Brain microvascular endothelial cell (primary cell): ENCODE results near the gene CCDC12.

ENCODE experiments used
- DNase-seq: peaks from one replicate; pipeline ENCODE4 v3.0.0-alpha.2; 2020
- H3K27ac ChIP-seq: fragments of 250-450 bp; sonication (Bioruptor Pico); 2 replicates; pipeline ENCODE4 v1.5.1; 2020; ENCODE audit warnings: mild to moderate bottlenecking, moderate library complexity
- H3K27me3 ChIP-seq: fragments of 250-450 bp; sonication (Bioruptor Pico); replicated peaks from 2 replicates; pipeline ENCODE4 v1.5.1; 2020; ENCODE audit warnings: mild to moderate bottlenecking
- H3K36me3 ChIP-seq: fragments of 250-450 bp; sonication (Bioruptor Pico); replicated peaks from 2 replicates; pipeline ENCODE4 v1.5.1; 2020; ENCODE audit warnings: mild to moderate bottlenecking
- H3K4me3 ChIP-seq: 2 replicates; pipeline ENCODE4 v1.5.1; 2011; ENCODE audit warnings: low read depth, mild to moderate bottlenecking, control low read depth, low read length, moderate library complexity
- in situ Hi-C: cut with HindIII; loops from 2 replicates; pipeline ENCODE4 v1.10.0; 2017; ENCODE audit warnings: low sequenced_read_pairs, low pct_ligation_motif_present
- TF ChIP-seq, protein P1 (sequence below): IDR thresholded peaks from 2 replicates; pipeline ENCODE4 v1.5.1; 2011; ENCODE audit warnings: low read depth, mild to moderate bottlenecking, moderate library complexity, low read length, control low read depth, inconsistent platforms; ENCODE audit errors: missing control alignments

The CCDC12 gene

DNA sequence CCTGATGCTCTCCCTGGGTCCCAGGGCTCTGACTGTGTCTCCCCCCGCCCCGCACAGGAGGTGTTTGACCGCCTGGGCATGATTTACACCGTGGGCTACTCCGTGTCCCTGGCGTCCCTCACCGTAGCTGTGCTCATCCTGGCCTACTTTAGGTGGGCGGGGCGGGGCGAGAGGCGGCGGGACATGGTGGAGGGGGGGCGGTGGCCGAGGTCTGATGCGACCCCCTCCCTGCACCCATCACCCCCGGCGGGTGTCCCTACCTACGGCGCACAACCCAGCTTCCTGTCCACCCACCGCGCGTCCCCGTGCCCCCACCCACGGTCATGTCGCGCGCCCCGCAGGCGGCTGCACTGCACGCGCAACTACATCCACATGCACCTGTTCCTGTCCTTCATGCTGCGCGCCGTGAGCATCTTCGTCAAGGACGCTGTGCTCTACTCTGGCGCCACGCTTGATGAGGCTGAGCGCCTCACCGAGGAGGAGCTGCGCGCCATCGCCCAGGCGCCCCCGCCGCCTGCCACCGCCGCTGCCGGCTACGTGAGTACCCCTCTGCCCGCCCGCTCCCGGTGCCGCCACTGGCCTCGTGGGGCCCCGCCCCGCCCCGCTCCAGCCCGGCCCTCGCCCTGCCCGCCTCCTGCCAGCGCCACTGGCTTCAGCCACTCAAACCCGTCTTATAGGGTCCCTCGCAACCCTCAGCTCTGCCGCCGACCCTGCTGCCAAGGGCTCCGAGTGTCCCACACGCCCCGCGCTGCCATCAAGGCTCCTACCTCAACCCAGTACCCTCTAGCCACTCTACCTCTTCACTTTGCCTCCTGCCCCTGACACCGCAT, 78.0 kb downstream of the CCDC12 start:
- no peak for DNase-seq
- Histone ChIP-seq H3K27ac (no peak overlapping the region), H3K4me3 (no peak overlapping the region), H3K36me3 (no peaks in the 10 kb centered on the region), H3K27me3 (no peaks in the 10 kb centered on the region)
- in situ Hi-C loops: no loop called here
- TF ChIP-seq, protein P1, sequence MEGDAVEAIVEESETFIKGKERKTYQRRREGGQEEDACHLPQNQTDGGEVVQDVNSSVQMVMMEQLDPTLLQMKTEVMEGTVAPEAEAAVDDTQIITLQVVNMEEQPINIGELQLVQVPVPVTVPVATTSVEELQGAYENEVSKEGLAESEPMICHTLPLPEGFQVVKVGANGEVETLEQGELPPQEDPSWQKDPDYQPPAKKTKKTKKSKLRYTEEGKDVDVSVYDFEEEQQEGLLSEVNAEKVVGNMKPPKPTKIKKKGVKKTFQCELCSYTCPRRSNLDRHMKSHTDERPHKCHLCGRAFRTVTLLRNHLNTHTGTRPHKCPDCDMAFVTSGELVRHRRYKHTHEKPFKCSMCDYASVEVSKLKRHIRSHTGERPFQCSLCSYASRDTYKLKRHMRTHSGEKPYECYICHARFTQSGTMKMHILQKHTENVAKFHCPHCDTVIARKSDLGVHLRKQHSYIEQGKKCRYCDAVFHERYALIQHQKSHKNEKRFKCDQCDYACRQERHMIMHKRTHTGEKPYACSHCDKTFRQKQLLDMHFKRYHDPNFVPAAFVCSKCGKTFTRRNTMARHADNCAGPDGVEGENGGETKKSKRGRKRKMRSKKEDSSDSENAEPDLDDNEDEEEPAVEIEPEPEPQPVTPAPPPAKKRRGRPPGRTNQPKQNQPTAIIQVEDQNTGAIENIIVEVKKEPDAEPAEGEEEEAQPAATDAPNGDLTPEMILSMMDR: no peak

DNA sequence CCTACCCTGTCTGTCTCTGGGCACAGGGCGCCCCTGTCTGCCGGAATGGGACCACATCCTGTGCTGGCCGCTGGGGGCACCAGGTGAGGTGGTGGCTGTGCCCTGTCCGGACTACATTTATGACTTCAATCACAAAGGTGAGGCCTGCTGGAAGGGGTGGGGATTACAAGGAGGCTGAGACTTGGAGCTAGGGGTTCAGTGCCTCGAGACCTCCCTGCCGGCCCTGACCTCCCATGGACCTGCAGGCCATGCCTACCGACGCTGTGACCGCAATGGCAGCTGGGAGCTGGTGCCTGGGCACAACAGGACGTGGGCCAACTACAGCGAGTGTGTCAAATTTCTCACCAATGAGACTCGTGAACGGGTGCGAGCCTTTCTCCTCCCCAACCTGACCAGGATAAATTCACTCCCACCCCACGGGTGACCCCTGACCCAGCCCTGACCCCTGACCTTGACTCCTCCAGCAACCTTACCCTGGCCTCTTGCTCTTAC, 78.7 kb downstream of the CCDC12 start:
- Histone ChIP-seq H3K27me3 (no peaks in the 10 kb centered on the region), H3K27ac (no peak overlapping the region), H3K36me3 (no peaks in the 10 kb centered on the region), H3K4me3 (no peak overlapping the region)
- in situ Hi-C loops: no loop called here
- TF ChIP-seq, protein P1: peak; percentile 12
- DNase-seq: no peak

DNA sequence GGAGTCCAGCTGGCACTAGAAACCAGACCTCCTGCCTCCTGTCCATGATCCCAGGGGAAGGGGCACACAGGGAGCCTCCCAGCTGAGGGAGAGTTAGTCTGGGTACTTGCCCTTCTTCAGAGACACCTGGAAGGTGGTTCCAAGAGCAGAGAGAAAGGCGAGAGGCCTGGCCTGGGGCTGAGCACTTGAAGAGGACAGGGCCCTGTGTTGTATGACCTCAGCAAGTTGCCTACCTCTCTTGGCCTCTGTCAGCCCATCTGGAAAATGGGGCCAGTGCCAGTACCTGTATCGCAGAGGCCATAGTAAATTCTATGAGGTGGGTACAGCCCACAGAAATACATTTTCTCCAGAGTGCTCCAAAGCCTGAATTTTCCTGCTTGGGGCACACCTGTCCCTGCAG, 79.5 kb downstream of the CCDC12 start:
- in situ Hi-C loops: no loop called here
- no peak for DNase-seq
- H3K4me3 ChIP-seq: no peak overlapping the region
- H3K27ac ChIP-seq: no peak overlapping the region
- TF ChIP-seq, protein P1: no peak
- H3K36me3 ChIP-seq: no peaks in the 10 kb centered on the region
- H3K27me3 ChIP-seq: no peaks in the 10 kb centered on the region

DNA sequence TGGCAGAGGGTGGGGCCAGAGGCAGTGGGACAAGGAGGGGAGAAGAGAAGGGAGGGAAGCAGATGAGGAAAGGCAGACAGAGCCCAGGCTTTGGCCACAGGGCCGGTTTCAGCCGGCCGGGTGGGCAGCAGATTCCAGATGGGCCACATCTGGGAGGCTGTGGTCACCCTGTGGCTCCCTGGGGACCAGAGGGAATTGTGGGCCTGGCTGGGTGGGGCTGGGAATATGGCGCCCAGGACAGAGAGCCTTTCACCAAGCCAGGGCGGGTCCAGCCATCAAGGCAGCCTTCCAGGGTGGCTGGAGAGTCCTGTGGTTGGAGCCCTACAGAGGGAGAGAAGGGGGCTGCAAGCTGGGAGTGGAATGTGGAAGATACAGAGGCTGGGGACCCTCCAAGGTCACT, 80.2 kb downstream of the CCDC12 start:
- Histone ChIP-seq H3K36me3 (no peaks in the 10 kb centered on the region), H3K4me3 (no peak overlapping the region), H3K27me3 (peaks cover 2% of the 10 kb centered on the region), H3K27ac (no peak overlapping the region)
- no peak for DNase-seq
- TF ChIP-seq, protein P1: no peak
- in situ Hi-C loops: no loop called here

DNA sequence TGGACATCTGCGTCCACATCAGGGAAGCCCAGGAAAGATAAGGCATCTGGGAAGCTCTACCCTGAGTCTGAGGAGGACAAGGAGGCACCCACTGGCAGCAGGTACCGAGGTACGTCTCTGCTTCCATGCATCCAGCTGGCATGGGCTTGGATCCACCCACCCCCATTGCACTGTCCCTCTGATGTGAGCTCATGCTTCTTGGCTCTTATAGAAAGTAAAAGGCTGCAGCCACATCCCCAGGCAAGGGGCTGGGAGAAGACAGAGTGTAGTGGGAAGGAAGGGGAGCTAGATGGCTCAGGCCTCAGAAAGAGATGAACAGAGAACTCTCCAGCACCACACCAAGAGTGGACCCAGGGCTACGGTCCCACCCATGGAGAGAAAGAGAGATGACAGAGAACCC, 80.8 kb downstream of the CCDC12 start:
- Histone ChIP-seq H3K27me3 (peaks cover 3% of the 10 kb centered on the region), H3K36me3 (no peaks in the 10 kb centered on the region), H3K4me3 (no peak overlapping the region), H3K27ac (no peak overlapping the region)
- TF ChIP-seq, protein P1: no peak
- in situ Hi-C loops: no loop called here
- DNase-seq: no peak
